Cardiac muscle cell (in vitro differentiated cells and primary cell): Measurements from ENCODE around the gene CHPF2. TPM values are rescaled to one million over a fixed set of nuclear protein-coding genes. Genes with fewer than 3 reads are reported as not detected.

Experiments used
- DNase-seq, 2 donors: peaks; one replicate each; pipeline versions ENCODE4 v3.0.0 to v3.0.0-alpha.2; 2010 to 2017; ENCODE audit warnings: low read depth in 1 of 2, low spot score in 1 of 2
- H3K27ac ChIP-seq: fragments of 200-600 bp; sonication (generic); 2 replicates; pipeline ENCODE4 v1.5.1; 2016
- H3K27me3 ChIP-seq: fragments of 200-600 bp; sonication (generic); 2 replicates; pipeline ENCODE4 v1.6.0; 2016; ENCODE audit warnings: control low read depth
- H3K36me3 ChIP-seq: fragments of 200-600 bp; sonication (generic); 2 replicates; pipeline ENCODE4 v1.5.1; 2016; ENCODE audit warnings: control low read depth
- H3K4me1 ChIP-seq: fragments of 200-600 bp; sonication (generic); 2 replicates; pipeline ENCODE4 v1.8.1; 2017; ENCODE audit warnings: low read depth, mild to moderate bottlenecking, mixed run types
- H3K4me3 ChIP-seq: fragments of 200-600 bp; sonication (generic); 2 replicates; pipeline ENCODE4 v1.5.1; 2016; ENCODE audit warnings: mild to moderate bottlenecking
- H3K9me3 ChIP-seq: fragments of 200-600 bp; sonication (generic); 2 replicates; pipeline ENCODE4 v1.5.1; 2017; ENCODE audit warnings: low read depth, mild to moderate bottlenecking, control low read depth
- polyA plus RNA-seq: library from polyadenylated mRNA; unstranded; fragments of >200 nt; fragmentation: Nextera tagmentation; extraction: Ambion mirVana; gene quantifications from 2 replicates; pipeline ENCODE4 v1.2.1, GENCODE V29; 2016
- total RNA-seq: library from RNA; depleted of rRNA; stranded (reverse); fragments of >200 nt; gene quantifications from 2 replicates; pipeline ENCODE4 v1.2.3, GENCODE V29; 2016
- TF ChIP-seq, protein P1 (sequence below): IDR thresholded peaks from 2 replicates; pipeline ENCODE4 v1.5.1; 2012; ENCODE audit warnings: low read depth, mild to moderate bottlenecking, low read length

Gene CHPF2
- total and polyA plus RNA-seq, 2 experiments from 2014 or later, result 31.7 to 37.0 TPM

DNA sequence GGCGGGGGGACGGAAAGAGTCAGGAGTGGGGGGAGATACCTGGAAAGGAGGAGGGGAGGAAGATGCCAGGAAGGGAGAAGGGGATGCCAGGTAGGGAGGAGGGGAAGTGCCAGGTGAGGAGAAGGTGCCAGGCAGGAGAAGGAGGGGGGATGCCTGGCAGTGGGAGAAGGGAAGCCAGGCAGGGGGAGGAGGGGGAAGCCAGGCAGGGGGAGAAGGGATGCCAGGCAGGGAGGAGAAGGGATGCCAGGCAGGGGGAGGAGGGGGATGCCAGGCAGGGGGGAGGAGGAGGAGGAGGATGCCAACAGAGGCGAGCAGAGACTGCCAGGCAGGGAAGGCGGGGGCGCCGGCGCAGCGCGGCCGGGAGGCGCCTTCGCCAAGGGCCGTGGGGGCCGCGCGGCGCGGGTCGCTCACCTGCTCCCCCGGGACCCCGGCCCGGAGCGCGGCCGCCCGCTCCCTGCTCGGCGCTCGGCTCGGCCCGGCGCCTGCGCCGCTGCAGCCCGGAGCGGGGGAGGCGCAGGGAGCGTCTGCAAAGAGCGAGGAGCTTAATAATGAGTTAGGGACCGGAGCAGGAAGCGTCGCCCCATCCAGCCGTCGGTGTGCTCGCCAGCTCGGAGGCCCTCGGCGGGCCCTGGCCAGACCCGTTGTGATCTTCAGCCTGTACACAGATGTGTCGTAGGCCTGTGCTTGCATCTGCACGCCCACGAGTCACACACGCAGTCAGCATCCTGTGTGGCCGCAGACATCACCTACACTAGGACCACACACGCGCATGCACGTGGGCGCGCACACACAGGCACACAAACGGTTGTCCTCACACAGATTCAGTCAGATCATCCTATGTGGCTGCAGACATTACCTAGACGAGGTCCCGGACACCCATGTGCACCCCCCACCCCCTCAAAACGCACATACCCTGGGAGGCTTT is 44.6 kb downstream of the CHPF2 start:
- Histone ChIP-seq H3K27ac (no peak overlapping the region), H3K4me1 (no peaks in the 10 kb centered on the region), H3K9me3 (no peaks in the 10 kb centered on the region), H3K36me3 (no peaks in the 10 kb centered on the region), H3K4me3 (peak overlapping the region; percentile 27), H3K27me3 (no peaks in the 10 kb centered on the region)
- DNase-seq, result peak; percentile 78 to 79
- TF ChIP-seq, protein P1, sequence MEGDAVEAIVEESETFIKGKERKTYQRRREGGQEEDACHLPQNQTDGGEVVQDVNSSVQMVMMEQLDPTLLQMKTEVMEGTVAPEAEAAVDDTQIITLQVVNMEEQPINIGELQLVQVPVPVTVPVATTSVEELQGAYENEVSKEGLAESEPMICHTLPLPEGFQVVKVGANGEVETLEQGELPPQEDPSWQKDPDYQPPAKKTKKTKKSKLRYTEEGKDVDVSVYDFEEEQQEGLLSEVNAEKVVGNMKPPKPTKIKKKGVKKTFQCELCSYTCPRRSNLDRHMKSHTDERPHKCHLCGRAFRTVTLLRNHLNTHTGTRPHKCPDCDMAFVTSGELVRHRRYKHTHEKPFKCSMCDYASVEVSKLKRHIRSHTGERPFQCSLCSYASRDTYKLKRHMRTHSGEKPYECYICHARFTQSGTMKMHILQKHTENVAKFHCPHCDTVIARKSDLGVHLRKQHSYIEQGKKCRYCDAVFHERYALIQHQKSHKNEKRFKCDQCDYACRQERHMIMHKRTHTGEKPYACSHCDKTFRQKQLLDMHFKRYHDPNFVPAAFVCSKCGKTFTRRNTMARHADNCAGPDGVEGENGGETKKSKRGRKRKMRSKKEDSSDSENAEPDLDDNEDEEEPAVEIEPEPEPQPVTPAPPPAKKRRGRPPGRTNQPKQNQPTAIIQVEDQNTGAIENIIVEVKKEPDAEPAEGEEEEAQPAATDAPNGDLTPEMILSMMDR, result no peak

DNA sequence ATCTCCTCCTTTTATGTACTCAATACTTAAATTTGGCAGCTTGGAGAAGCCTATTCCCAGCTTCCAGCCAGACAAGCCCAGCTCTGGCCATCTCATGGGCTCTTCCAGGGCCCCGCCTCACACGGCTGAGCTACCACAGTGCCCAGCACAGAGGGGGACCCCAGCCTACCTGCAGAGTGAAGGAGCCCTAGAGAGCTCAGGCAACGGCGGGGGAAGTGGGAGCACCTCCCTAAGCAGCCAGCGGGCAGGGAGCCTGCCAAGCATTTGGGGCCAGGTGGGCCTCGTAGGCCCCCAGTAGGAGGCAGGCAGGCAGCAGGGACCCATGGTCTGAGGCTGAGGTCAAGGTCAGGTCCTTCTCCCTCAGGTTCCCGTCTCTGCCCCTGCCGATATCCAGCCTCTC is 45.3 kb downstream of the CHPF2 start:
- H3K27me3 ChIP-seq, result no peaks in the 10 kb centered on the region
- H3K36me3 ChIP-seq, result no peaks in the 10 kb centered on the region
- no peaks in the 10 kb centered on the region for H3K9me3 ChIP-seq
- H3K4me3 ChIP-seq, result no peak overlapping the region
- TF ChIP-seq, protein P1, result no peak
- DNase-seq, result no peak
- H3K27ac ChIP-seq, result no peak overlapping the region
- no peaks in the 10 kb centered on the region for H3K4me1 ChIP-seq

- H3K9me3 ChIP-seq, result no peaks in the 10 kb centered on the region
- no peaks in the 10 kb centered on the region for H3K27me3 ChIP-seq
- no peaks in the 10 kb centered on the region for H3K4me1 ChIP-seq
- no peaks in the 10 kb centered on the region for H3K36me3 ChIP-seq
- no peak overlapping the region for H3K4me3 ChIP-seq
- H3K27ac ChIP-seq, result no peak overlapping the region
- TF ChIP-seq, protein P1, result no peak
- no peak for DNase-seq
These were observed 46.7 kb downstream of the CHPF2 start for GRCh38 chr7:151278949-151279348.

DNA sequence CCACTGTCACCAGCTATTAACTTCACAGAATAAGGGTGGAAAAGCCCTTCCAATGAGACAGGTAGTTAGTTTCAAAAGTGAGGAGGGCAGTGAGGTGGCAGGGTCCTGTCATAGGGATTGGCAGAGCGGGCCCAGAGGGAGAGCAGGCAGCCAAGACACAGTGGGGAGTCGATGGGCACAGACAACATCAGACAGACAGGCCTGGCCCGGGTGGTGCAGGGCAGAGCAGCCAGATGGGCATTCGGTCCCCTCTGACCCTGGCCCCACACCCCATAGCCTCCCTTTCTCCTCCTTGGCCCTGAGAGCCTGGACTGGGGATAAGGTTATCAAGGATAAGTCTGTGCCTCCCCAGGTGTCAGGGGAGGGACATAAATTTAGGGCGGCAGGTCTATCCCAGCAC is 47.6 kb downstream of the CHPF2 start:
- Histone ChIP-seq H3K27ac (no peak overlapping the region), H3K9me3 (no peaks in the 10 kb centered on the region), H3K27me3 (no peaks in the 10 kb centered on the region), H3K4me1 (no peaks in the 10 kb centered on the region), H3K4me3 (no peak overlapping the region), H3K36me3 (no peaks in the 10 kb centered on the region)
- TF ChIP-seq, protein P1, result no peak
- no peak for DNase-seq

DNA sequence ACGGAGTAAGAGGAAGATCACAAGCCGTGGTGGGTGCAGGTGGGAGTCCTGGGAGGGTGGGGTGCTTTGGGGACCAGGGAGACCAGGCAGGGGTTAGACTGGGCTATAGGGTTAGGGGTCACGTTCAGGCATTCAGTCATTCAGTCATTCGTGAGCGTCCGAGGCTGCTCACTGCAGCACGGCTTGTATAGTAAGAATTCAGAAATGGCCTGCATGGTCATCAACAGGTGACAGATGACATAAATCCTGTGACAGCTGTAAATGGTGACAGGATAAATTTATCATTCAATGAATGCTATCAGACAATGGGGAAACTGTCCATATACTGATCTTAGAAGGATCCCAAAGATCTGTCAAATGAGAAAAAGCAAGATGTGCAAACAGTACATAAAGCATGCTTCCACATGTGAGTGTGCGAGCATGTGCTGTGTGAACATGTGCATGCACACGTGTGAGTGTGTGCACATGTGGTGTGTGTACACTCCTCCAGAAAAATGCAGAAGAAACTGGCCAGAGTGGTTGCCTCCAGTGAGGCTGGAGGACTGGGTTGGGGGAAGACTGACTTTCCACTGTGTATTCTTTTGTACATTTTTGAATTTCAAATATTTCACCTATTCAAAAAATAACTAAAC is 48.2 kb downstream of the CHPF2 start:
- no peaks in the 10 kb centered on the region for H3K4me1 ChIP-seq
- H3K27ac ChIP-seq, result no peak overlapping the region
- H3K4me3 ChIP-seq, result no peak overlapping the region
- no peaks in the 10 kb centered on the region for H3K27me3 ChIP-seq
- H3K9me3 ChIP-seq, result no peaks in the 10 kb centered on the region
- TF ChIP-seq, protein P1, result no peak
- no peak for DNase-seq
- H3K36me3 ChIP-seq, result no peaks in the 10 kb centered on the region
